ENCODE measurements around the gene VDR.

DNA sequence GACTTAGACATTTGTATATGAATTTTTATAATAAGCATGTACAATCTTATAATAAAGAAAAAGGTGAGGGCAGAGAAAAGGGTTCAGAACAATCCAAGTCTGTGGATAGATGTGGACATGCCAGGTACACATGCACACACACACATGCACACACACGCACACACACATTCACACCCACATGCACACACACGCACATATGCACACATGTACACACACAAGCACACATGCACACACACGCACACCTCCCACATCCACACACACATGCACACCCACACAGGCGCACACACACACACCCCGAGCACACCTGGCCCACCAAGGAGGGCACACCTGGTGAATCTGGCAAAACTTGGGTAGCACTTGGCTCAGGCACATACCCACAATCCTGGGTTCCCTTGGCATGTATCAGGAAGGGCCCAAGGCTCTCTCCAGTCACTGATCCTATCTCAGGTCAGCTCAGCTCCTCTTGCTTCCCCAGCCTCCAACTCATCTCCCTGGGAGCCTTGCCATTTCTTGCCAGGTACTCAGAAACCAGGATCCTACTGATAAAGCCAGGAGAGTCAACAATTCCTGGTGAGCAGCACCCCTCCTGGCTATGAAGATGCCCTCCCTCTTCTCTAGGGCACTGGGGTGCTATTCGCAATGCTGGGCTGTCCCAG is 40.0 kb upstream of the VDR start:
- TF ChIP-seq, protein P1, sequence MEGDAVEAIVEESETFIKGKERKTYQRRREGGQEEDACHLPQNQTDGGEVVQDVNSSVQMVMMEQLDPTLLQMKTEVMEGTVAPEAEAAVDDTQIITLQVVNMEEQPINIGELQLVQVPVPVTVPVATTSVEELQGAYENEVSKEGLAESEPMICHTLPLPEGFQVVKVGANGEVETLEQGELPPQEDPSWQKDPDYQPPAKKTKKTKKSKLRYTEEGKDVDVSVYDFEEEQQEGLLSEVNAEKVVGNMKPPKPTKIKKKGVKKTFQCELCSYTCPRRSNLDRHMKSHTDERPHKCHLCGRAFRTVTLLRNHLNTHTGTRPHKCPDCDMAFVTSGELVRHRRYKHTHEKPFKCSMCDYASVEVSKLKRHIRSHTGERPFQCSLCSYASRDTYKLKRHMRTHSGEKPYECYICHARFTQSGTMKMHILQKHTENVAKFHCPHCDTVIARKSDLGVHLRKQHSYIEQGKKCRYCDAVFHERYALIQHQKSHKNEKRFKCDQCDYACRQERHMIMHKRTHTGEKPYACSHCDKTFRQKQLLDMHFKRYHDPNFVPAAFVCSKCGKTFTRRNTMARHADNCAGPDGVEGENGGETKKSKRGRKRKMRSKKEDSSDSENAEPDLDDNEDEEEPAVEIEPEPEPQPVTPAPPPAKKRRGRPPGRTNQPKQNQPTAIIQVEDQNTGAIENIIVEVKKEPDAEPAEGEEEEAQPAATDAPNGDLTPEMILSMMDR (IDR thresholded peaks at IDR 0.05) = no peak
- TF ChIP-seq EP300 (IDR thresholded peaks at IDR 0.05) (no peak), POLR2A (IDR thresholded peaks at IDR 0.05) (no peak)

Data from suprapubic skin (tissue), 3 donors.